Right kidney (tissue), 9 donors: ENCODE measurements around the gene SCML2.
"Not testable (repeated sequence)": the region's sequence is repeated elsewhere in the genome, so short reads cannot be mapped to it uniquely, and the experiment has no call there.

Experiments
- DNase-seq: peaks from one replicate; pipeline ENCODE4 v3.0.0-alpha.2; 2016
- long read RNA-seq, 8 donors: transcript quantifications; one replicate each; lab custom pipeline, GENCODE V29; 2026

Gene SCML2
- long read RNA-seq, donor 1, full-length matches to known transcripts: 1 of 1 reads
- long read RNA-seq, donor 1, partial matches to known transcripts: 0 of 1 reads
- long read RNA-seq, donor 1, other reads (novel, unspliced or antisense): 0 of 1 reads
- long read RNA-seq, donor 2: 0 reads
- long read RNA-seq, donor 3: 0 reads
- long read RNA-seq, donor 4, full-length matches to known transcripts: 2 of 11 reads
- long read RNA-seq, donor 4, partial matches to known transcripts: 9 of 11 reads
- long read RNA-seq, donor 4, other reads (novel, unspliced or antisense): 0 of 11 reads
- long read RNA-seq, donor 5, full-length matches to known transcripts: 1 of 1 reads
- long read RNA-seq, donor 5, partial matches to known transcripts: 0 of 1 reads
- long read RNA-seq, donor 5, other reads (novel, unspliced or antisense): 0 of 1 reads
- long read RNA-seq, donor 6, full-length matches to known transcripts: 2 of 2 reads
- long read RNA-seq, donor 6, partial matches to known transcripts: 0 of 2 reads
- long read RNA-seq, donor 6, other reads (novel, unspliced or antisense): 0 of 2 reads
- long read RNA-seq, donor 7, full-length matches to known transcripts: 1 of 1 reads
- long read RNA-seq, donor 7, partial matches to known transcripts: 0 of 1 reads
- long read RNA-seq, donor 7, other reads (novel, unspliced or antisense): 0 of 1 reads
- long read RNA-seq, donor 8, full-length matches to known transcripts: 1 of 1 reads
- long read RNA-seq, donor 8, partial matches to known transcripts: 0 of 1 reads
- long read RNA-seq, donor 8, other reads (novel, unspliced or antisense): 0 of 1 reads

GRCh38 chrX:18354369-18355223 is at the start of gene SCML2:
Gene SCML2 (minus strand): TSS chrX:18354688. CDS start chrX:18334071, 20,617 bp downstream.
- DNase-seq: peak; percentile 77

GRCh38 chrX:18401848-18402213 is 47.3 kb upstream of the SCML2 start:
- DNase-seq: no peak

GRCh38 chrX:18394477-18394876 is 40.0 kb upstream of the SCML2 start:
- no peak for DNase-seq

- DNase-seq: peak; percentile 32
Measured at GRCh38 chrX:18390941-18391538, 36.6 kb upstream of the SCML2 start.

GRCh38 chrX:18389966-18390365 is 35.5 kb upstream of the SCML2 start:
- DNase-seq: no peak

- DNase-seq: no peak
Measured at GRCh38 chrX:18377796-18378195, 23.3 kb upstream of the SCML2 start.

- not testable (repeated sequence) for DNase-seq
Measured at GRCh38 chrX:18375131-18375805, 20.8 kb upstream of the SCML2 start.

GRCh38 chrX:18369096-18369495 is 14.6 kb upstream of the SCML2 start:
- not testable (repeated sequence) for DNase-seq

GRCh38 chrX:18368402-18368801 is 13.9 kb upstream of the SCML2 start:
- no peak for DNase-seq

GRCh38 chrX:18360867-18361266 is 6.4 kb upstream of the SCML2 start:
- DNase-seq: no peak

- peak; percentile 56 for DNase-seq
Measured at GRCh38 chrX:18353931-18354368, 538 bp downstream of the SCML2 start.

- no peak for DNase-seq
Measured at GRCh38 chrX:18351784-18352183, 2.7 kb downstream of the SCML2 start.

- DNase-seq: no peak
Measured at GRCh38 chrX:18348047-18348446, 6.4 kb downstream of the SCML2 start.

GRCh38 chrX:18309401-18309800 is 45.1 kb downstream of the SCML2 start:
- no peak for DNase-seq

GRCh38 chrX:18297251-18297650 is 57.2 kb downstream of the SCML2 start:
- no peak for DNase-seq

GRCh38 chrX:18294893-18295292 is 59.6 kb downstream of the SCML2 start:
- DNase-seq: no peak

- DNase-seq: no peak
Measured at GRCh38 chrX:18291006-18291545, 63.4 kb downstream of the SCML2 start.

GRCh38 chrX:18290200-18290599 is 64.3 kb downstream of the SCML2 start:
- DNase-seq: no peak

- DNase-seq: no peak
Measured at GRCh38 chrX:18288716-18289115, 65.8 kb downstream of the SCML2 start.

- DNase-seq: no peak
Measured at GRCh38 chrX:18286322-18286831, 68.1 kb downstream of the SCML2 start.

- no peak for DNase-seq
Measured at GRCh38 chrX:18278449-18278848, 76.0 kb downstream of the SCML2 start.
